ENCODE results near the gene MAP2. TPM values are rescaled to one million over a fixed set of nuclear protein-coding genes. Genes with fewer than 3 reads are reported as not detected.
A peak's percentile ranks its signal among the peaks of the same experiment; 100 is the strongest.

MAP2 gene
- total RNA-seq, 1 experiment from 2014 or later, result 0.23 TPM

- peak; percentile 83 for DNase-seq (ENCODE audit: low read depth)
Measured at GRCh38 chr2:209648714-209649113, 224.9 kb downstream of the MAP2 start.

DNA sequence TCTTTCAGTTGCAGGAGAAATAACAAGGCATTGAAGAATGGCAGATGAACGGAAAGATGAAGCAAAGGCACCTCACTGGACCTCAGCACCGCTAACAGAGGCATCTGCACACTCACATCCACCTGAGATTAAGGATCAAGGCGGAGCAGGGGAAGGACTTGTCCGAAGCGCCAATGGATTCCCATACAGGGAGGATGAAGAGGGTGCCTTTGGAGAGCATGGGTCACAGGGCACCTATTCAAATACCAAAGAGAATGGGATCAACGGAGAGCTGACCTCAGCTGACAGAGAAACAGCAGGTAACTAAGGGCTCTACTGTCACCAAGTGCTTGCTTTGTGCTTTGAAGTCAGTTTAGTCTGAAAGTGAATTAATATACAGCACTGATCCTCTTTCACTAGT, 229.3 kb downstream of the MAP2 start:
- DNase-seq (ENCODE audit: low read depth), result no peak

DNA sequence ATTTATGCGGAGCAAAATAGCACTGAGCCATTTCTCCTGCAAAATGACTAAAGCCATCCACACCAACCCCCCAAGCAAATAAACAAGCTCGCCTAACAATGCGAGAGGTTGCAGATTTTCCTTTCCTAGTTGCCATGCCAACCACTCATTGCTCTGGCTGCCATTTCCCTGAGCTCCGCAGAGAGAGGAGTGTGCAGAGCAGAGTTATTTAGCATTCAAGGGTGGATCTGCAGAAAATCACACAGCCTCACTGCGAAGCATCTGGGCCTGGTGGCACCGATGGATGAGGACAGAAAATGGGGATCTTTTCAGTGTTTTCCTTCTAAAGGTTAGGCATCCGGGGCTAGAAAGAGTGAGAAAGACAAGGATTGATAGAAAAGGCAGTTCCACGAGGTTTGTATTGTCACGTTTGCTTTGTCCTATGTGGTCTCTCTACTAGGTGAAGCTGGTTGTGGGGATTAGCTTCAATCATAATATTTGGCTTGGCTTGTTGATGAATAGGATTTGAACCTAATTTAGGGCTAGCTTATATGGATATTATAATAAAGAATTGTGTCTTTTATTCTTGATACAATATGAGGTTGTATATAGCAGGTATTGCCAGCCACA, 237.5 kb downstream of the MAP2 start:
- DNase-seq (ENCODE audit: low read depth), result no peak

GRCh38 chr2:209662021-209662420, 238.2 kb downstream of the MAP2 start:
- no peak for DNase-seq (ENCODE audit: low read depth)

- DNase-seq (ENCODE audit: low read depth), result peak; percentile 38
Measured at GRCh38 chr2:209663139-209663538, 239.3 kb downstream of the MAP2 start.

GRCh38 chr2:209663656-209664055, 239.8 kb downstream of the MAP2 start:
- DNase-seq (ENCODE audit: low read depth), result no peak

- DNase-seq (ENCODE audit: low read depth), result no peak
Measured at GRCh38 chr2:209666296-209666695, 242.4 kb downstream of the MAP2 start.

- DNase-seq (ENCODE audit: low read depth), result no peak
Measured at GRCh38 chr2:209671020-209671680, 247.3 kb downstream of the MAP2 start.

DNA sequence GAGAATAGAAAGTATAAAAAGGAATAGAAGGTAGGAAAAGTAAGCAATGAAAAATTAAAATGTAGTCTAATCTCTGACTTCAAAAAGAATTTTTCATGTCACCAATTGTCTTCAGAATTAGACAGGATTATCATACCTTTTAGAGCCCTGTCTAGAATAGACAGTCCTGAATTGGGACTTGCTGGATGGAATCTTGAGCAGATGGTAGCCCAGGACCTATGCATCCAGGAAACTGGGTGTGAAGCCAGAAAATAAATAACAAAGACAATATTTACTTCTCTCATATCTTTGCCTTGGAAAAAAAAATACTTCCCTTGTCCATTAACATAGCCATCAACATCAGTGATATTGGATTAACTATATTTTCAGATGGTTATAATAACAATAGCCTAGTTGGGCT, 250.0 kb downstream of the MAP2 start:
- DNase-seq (ENCODE audit: low read depth), result no peak

GRCh38 chr2:209680596-209680995, 256.7 kb downstream of the MAP2 start:
- no peak for DNase-seq (ENCODE audit: low read depth)

GRCh38 chr2:209681201-209681735, 257.4 kb downstream of the MAP2 start:
- DNase-seq (ENCODE audit: low read depth), result no peak

GRCh38 chr2:209682646-209683045, 258.8 kb downstream of the MAP2 start:
- no peak for DNase-seq (ENCODE audit: low read depth)

DNA sequence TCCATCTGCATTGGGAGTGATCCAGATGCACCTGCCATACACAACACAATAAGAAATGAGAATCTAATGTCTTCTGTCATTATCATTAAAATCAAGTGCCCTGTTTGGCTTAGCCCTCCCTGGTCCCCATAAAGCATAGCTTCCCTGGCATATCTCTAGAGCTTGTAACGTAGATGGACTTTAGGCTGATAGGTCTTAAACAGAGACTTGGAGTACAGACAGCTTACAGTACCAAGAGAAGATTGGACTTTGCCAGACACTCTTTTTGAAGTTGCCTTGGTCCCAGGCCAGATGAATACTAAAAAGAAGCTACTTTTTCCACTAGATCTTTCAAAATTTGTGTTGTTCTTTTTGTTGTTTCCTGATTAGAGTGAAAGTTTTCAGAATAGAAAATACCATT, 261.5 kb downstream of the MAP2 start:
- no peak for DNase-seq (ENCODE audit: low read depth)

DNA sequence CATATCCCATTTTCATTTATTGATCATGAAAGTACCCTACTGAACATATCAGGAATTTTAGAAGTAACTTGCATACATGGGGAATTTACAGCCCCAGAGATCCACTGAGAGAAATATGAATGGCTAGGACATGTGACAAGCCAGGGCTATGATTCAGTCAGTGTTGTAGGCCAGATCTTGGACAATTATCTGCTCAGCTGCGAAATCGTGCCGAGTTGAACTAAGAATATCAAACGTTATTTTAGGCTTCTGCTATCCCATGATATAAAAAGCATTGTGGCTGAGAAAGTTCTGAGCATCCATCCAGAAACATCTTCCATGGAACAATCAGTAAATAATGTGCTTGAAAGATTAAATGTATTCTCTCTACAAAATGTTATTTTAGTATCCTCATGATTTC, 262.1 kb downstream of the MAP2 start:
- DNase-seq (ENCODE audit: low read depth), result peak; percentile 1

- no peak for DNase-seq (ENCODE audit: low read depth)
Measured at GRCh38 chr2:209686448-209686847, 262.6 kb downstream of the MAP2 start.

GRCh38 chr2:209687323-209687969, 263.6 kb downstream of the MAP2 start:
- DNase-seq (ENCODE audit: low read depth), result no peak

GRCh38 chr2:209688385-209688784, 264.5 kb downstream of the MAP2 start:
- DNase-seq (ENCODE audit: low read depth), result no peak

DNA sequence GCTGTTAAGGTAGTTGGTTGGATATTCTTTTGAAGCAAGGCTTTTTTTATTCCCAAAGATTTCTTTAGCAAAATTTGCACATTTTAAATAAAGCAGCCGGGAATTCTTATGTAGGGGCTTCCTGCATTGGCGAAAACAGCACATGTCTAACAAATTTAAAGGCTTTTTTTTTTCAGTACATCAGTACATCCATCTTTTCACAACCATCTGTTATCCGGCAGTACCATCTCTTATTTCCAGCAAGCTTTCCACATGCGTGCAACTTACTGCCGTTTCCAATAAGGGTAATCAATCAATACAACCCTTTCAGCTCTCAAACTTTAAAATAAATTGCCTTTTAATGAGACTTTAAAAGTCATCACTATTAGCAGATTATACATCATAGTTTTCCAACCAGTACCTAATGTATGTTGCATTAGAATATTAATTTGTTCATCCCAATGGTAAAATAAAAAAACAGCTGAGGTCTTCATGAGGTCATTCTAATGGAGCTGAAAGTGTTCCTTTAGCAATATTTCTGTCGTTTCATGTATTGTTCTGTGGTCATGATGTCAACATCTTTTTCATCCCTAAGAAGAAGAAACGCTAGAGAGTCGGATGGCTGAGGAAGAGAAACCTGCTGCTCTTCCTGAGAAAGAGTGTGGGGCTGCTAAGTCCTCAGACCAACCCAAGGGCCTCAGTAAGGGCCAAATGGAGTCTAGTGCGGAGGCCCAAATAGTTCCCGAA, 266.3 kb downstream of the MAP2 start:
- DNase-seq (ENCODE audit: low read depth), result no peak

DNA sequence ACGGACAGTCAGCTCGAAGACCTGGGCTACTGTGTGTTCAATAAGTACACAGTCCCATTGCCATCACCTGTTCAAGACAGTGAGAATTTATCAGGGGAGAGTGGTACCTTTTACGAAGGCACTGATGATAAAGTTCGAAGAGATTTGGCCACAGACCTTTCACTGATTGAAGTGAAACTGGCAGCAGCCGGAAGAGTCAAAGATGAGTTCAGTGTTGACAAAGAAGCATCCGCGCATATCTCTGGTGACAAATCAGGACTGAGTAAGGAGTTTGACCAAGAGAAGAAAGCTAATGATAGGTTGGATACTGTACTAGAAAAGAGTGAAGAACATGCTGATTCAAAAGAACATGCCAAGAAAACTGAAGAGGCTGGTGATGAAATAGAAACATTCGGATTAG, 270.9 kb downstream of the MAP2 start:
- no peak for DNase-seq (ENCODE audit: low read depth)

- DNase-seq (ENCODE audit: low read depth), result no peak
Measured at GRCh38 chr2:209696836-209697711, 273.2 kb downstream of the MAP2 start.

DNA sequence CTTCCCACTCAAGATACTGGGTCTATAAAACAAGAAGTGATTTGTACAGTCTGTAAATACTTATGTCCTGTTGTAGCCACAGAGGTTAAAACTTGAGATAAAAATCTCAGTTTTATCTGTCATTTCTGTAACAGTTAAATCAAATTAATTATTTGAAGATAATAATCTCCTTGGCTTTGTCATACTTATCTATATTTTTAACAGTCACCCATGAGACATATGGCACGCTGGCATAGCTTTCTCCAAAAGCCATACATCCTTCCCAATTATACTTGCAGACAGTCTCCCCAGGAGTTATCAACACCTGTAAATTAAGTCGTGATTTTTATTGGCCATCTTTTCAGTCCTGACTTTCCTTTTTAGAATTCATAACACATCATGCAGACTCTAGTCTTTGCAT, 278.9 kb downstream of the MAP2 start:
- no peak for DNase-seq (ENCODE audit: low read depth)

Measured in LHCN-M2 (cell line).